ENCODE measurements around the gene PEAR1. TPM values are rescaled to one million over a fixed set of nuclear protein-coding genes. Genes with fewer than 3 reads are reported as not detected.

PEAR1 gene
- total RNA-seq, 1 experiment from 2014 or later = 0.39 TPM

DNA sequence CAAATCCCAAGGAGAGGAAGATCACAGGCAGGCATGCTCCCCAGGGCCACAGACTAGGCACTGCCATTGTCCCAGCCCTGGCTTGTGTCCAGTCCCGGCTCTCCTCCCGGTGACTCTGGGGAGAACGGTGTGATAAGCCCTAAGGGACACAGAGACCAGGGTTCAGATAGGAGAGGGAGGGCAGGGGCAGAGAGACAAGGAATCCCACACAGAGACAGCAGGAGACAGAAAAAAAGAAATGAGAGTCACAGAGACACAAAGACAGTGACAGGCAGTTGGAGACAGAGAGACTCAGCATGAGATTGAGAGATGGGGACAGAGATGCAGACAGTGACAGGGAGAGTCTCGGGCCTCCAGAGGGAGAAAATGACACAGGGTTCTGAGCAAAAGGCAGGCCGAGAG lies 35.0 kb upstream of the PEAR1 start:
- DNase-seq = no peak
- H2BK12ac ChIP-seq (ENCODE audit: insufficient read length, low read depth, low read length) = no peak overlapping the region
- H3K4me2 ChIP-seq (ENCODE audit: insufficient read depth, insufficient read length, low read length) = peak overlapping the region; percentile 94
- no peak overlapping the region for H3K14ac ChIP-seq (ENCODE audit: insufficient read depth, low read length)
- Mint-ChIP-seq H3K27me3 (ENCODE audit: low read depth) (peaks cover 97% of the 10 kb centered on the region), H3K36me3 (ENCODE audit: insufficient read depth in 1 of 3, low read depth in 3 of 3) (no peaks in the 10 kb centered on the region), H3K27ac (no peak overlapping the region), H3K9me3 (no peaks in the 10 kb centered on the region; a peak in 1 of 5 replicates), H3K4me1 (peaks cover 6 to 32% of the 10 kb centered on the region in 2 experiments), H3K4me3 (peak overlapping the region; percentile 25 to 77; a peak in 4 of 5 replicates)
- H4K5ac ChIP-seq (ENCODE audit: insufficient read length, low read depth, low read length) = no peak overlapping the region
- peaks cover 13% of the 10 kb centered on the region for H3K23me2 ChIP-seq (ENCODE audit: insufficient read length, low read depth, low read length, poor library complexity, severe bottlenecking)
- no peaks in the 10 kb centered on the region for H3K79me2 ChIP-seq (ENCODE audit: insufficient read depth, low read length)
- no peaks in the 10 kb centered on the region for H3K4me1 ChIP-seq (ENCODE audit: insufficient read depth, low read length)
- peaks cover 71% of the 10 kb centered on the region for H3K27me3 ChIP-seq (ENCODE audit: insufficient read depth, low read length)
- H2BK20ac ChIP-seq (ENCODE audit: low read depth, low read length, poor library complexity, severe bottlenecking) = no peak overlapping the region
- no peak overlapping the region for H2BK5ac ChIP-seq (ENCODE audit: insufficient read length, low read length)
- no peak overlapping the region for H4K91ac ChIP-seq (ENCODE audit: insufficient read length, low read depth, low read length)
- H3K56ac ChIP-seq (ENCODE audit: insufficient read length, low read depth, low read length) = no peak overlapping the region
- H3K4ac ChIP-seq (ENCODE audit: low read depth, low read length) = no peak overlapping the region
- no peak overlapping the region for H2AK5ac ChIP-seq (ENCODE audit: insufficient read length, low read length)
- no peak overlapping the region for H4K8ac ChIP-seq (replicated peaks; ENCODE audit: insufficient read length, low read depth, low read length)
- no peak overlapping the region for H3K27ac ChIP-seq (ENCODE audit: insufficient read length, low read depth, low read length)
- H4K20me1 ChIP-seq (ENCODE audit: control insufficient read depth, insufficient read depth, insufficient read length) = no peaks in the 10 kb centered on the region
- H3K18ac ChIP-seq (ENCODE audit: insufficient read length, low read depth, low read length) = no peak overlapping the region
- H3K79me1 ChIP-seq (ENCODE audit: insufficient read depth, low read depth, low read length, poor library complexity, severe bottlenecking) = no peaks in the 10 kb centered on the region
- H2BK15ac ChIP-seq (ENCODE audit: low read depth, low read length) = no peak overlapping the region
- WGBS (ENCODE audit: extremely low coverage, insufficient read length, low lambda C conversion rate) = no CpG with 5 or more reads among the region's 5 CpGs
- H3K23ac ChIP-seq (ENCODE audit: insufficient read length, low read depth, low read length) = no peak overlapping the region
- no peak overlapping the region for H3T11ph ChIP-seq (ENCODE audit: low read length)
- TF ChIP-seq CTCF (conservative IDR thresholded peaks at IDR 0.05) = no peak
- H3K9ac ChIP-seq (ENCODE audit: extremely low read depth, insufficient read length, low read length) = no peak overlapping the region
- no peaks in the 10 kb centered on the region for H3K9me3 ChIP-seq (ENCODE audit: control insufficient read depth, low read depth, low read length)
- H2BK120ac ChIP-seq (ENCODE audit: low read depth, low read length, poor library complexity, severe bottlenecking) = no peak overlapping the region
- H2AFZ ChIP-seq (ENCODE audit: low read length) = no peak overlapping the region
